ENCODE data around the gene CIDEB. TPM values are rescaled to one million over a fixed set of nuclear protein-coding genes. Genes with fewer than 3 reads are reported as not detected.

Gene CIDEB
- total and polyA plus RNA-seq, 2 of the 8 experiments (the other 6 are each of a cell fraction or from before 2014, with no cell fraction given): 0.11 TPM; not detected in 1

DNA sequence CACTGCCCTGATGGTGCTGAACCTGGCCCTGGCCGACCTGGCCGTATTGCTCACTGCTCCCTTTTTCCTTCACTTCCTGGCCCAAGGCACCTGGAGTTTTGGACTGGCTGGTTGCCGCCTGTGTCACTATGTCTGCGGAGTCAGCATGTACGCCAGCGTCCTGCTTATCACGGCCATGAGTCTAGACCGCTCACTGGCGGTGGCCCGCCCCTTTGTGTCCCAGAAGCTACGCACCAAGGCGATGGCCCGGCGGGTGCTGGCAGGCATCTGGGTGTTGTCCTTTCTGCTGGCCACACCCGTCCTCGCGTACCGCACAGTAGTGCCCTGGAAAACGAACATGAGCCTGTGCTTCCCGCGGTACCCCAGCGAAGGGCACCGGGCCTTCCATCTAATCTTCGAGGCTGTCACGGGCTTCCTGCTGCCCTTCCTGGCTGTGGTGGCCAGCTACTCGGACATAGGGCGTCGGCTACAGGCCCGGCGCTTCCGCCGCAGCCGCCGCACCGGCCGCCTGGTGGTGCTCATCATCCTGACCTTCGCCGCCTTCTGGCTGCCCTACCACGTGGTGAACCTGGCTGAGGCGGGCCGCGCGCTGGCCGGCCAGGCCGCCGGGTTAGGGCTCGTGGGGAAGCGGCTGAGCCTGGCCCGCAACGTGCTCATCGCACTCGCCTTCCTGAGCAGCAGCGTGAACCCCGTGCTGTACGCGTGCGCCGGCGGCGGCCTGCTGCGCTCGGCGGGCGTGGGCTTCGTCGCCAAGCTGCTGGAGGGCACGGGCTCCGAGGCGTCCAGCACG is 8.2 kb upstream of the CIDEB start:
- H3K56ac ChIP-seq (replicated peaks; ENCODE audit: insufficient read length, low read depth, low read length): no peak overlapping the region
- no peak overlapping the region for H2AFZ ChIP-seq (ENCODE audit: low read length)
- H4K91ac ChIP-seq (replicated peaks; ENCODE audit: insufficient read length, low read length): peak overlapping the region; percentile 61
- TF ChIP-seq RAD21 (IDR thresholded peaks at IDR 0.05 in 1 of 2, conservative IDR thresholded peaks at IDR 0.05 in 1 of 2; ENCODE audit: low read depth in 2 of 2, low read length in 2 of 2): peak; percentile 6 to 37; a peak in 3 of 4 replicates
- no peak for TF ChIP-seq SP4 (IDR thresholded peaks at IDR 0.05; ENCODE audit: low read length)
- TF ChIP-seq ASH2L (IDR thresholded peaks at IDR 0.05; ENCODE audit: low read length): peak; percentile 27
- no peak for TF ChIP-seq GTF2F1 (IDR thresholded peaks at IDR 0.05; ENCODE audit: borderline replicate concordance, low read depth, low read length)
- 0 out of 2 replicates have a peak, but pooled peaks have one; percentile 28 for TF ChIP-seq GABPA (IDR thresholded peaks at IDR 0.05; ENCODE audit: borderline replicate concordance, insufficient read depth, low read length)
- TF ChIP-seq, protein P1, sequence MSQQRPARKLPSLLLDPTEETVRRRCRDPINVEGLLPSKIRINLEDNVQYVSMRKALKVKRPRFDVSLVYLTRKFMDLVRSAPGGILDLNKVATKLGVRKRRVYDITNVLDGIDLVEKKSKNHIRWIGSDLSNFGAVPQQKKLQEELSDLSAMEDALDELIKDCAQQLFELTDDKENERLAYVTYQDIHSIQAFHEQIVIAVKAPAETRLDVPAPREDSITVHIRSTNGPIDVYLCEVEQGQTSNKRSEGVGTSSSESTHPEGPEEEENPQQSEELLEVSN (IDR thresholded peaks at IDR 0.05): peak; percentile 97
- TF ChIP-seq MAFK (IDR thresholded peaks at IDR 0.05; ENCODE audit: low read depth, low read length): no peak
- TF ChIP-seq POLR2AphosphoS5 (IDR thresholded peaks at IDR 0.05; ENCODE audit: low read depth, low read length): peak; percentile 11; the same call in 1 of the 2 replicates
- TF ChIP-seq, protein P2, sequence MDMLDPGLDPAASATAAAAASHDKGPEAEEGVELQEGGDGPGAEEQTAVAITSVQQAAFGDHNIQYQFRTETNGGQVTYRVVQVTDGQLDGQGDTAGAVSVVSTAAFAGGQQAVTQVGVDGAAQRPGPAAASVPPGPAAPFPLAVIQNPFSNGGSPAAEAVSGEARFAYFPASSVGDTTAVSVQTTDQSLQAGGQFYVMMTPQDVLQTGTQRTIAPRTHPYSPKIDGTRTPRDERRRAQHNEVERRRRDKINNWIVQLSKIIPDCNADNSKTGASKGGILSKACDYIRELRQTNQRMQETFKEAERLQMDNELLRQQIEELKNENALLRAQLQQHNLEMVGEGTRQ (IDR thresholded peaks at IDR 0.05; ENCODE audit: low read length): peak; percentile 44; the same call in 1 of the 2 replicates

More for the DNA sequence above, 8.2 kb upstream of the CIDEB start:
- H3K27me3 ChIP-seq (replicated peaks in 1 of 4; ENCODE audit: control insufficient read depth in 3 of 4, extremely low read depth in 1 of 4, insufficient read depth in 3 of 4, low read length in 3 of 4): peaks cover 0 to 42% (median 31%) of the 10 kb centered on the region in 4 experiments; a peak in 6 of 7 replicates
- no peak overlapping the region for H3K4me3 ChIP-seq (ENCODE audit: extremely low read depth in 1 of 4, insufficient read depth in 2 of 4, low read depth in 3 of 4, low read length in 4 of 4)
- H3K23me2 ChIP-seq (ENCODE audit: low read depth, low read length): no peaks in the 10 kb centered on the region
- ChIA-PET POLR2A (ENCODE audit: partially characterized antibody) (interaction anchor here (0.7 to 1.9 kb wide), 5 partner anchors 16 to 116 kb away, joined by 3 to 5 read pairs (median 3); partner anchors contain the start of genes ADCY4, DHRS1 and NOP9), CTCF (ENCODE audit: partially characterized antibody) (interaction anchor here (0.6 to 27.8 kb wide), 12 partner anchors 9 to 141 kb away, joined by 3 to 664 read pairs (median 3); partner anchors contain the start of genes ADCY4, CBLN3, CIDEB and DHRS1)
- H3K9me3 ChIP-seq (ENCODE audit: insufficient read depth in 2 of 2, low read depth in 1 of 2, low read length in 1 of 2): no peaks in the 10 kb centered on the region; a peak in 1 of 4 replicates
- no peak overlapping the region for H3K18ac ChIP-seq (ENCODE audit: extremely low read depth, low read length)
- no peak overlapping the region for H3K14ac ChIP-seq (ENCODE audit: insufficient read length)
- WGBS, 2 experiments (ENCODE audit: extremely low coverage in 1 of 2, insufficient coverage in 1 of 2, insufficient read length in 1 of 2, insufficient replicate concordance in 2 of 2, low coverage in 1 of 2, low lambda C conversion rate in 2 of 2, missing lambda C conversion rate in 1 of 2): 66% methylated on average over 67 of the region's 70 CpGs; no CpG with 5 or more reads in 1 of the 2 experiments
- H2BK15ac ChIP-seq (ENCODE audit: low read length): peak overlapping the region; percentile 96; the same call in 1 of the 2 replicates
- H3K23ac ChIP-seq (ENCODE audit: insufficient read length): no peak overlapping the region
- H3K27ac ChIP-seq (ENCODE audit: low read depth, low read length): no peak overlapping the region
- FAIRE-seq: no peak
- peak overlapping the region in 1 of 2 experiments; percentile 17; a peak in 1 of 4 replicates for H3K4me2 ChIP-seq (ENCODE audit: insufficient read depth in 1 of 2, low read depth in 2 of 2, low read length in 2 of 2)
- no peak overlapping the region for H2BK120ac ChIP-seq (replicated peaks; ENCODE audit: low read depth, low read length)
- H4K20me1 ChIP-seq (replicated peaks in 1 of 2; ENCODE audit: control insufficient read depth in 1 of 2, insufficient read depth in 2 of 2, low read length in 2 of 2): peaks cover 0 to 2% of the 10 kb centered on the region in 2 experiments
- no peaks in the 10 kb centered on the region for H3K79me1 ChIP-seq (ENCODE audit: low read depth, low read length)
- peaks cover 0 to 4% (median 0%) of the 10 kb centered on the region in 4 experiments; a peak in 2 of 8 replicates for H3K36me3 ChIP-seq (ENCODE audit: control insufficient read depth in 2 of 4, insufficient read depth in 4 of 4, low read length in 3 of 4)
- H4K5ac ChIP-seq (ENCODE audit: insufficient read length, low read depth, low read length): no peak overlapping the region
- H3K9ac ChIP-seq (replicated peaks in 1 of 4; ENCODE audit: extremely low read depth in 1 of 4, low read depth in 3 of 4, low read length in 3 of 4): no peak overlapping the region; a peak in 1 of 7 replicates
- no peaks in the 10 kb centered on the region for H3K79me2 ChIP-seq (ENCODE audit: control insufficient read depth in 1 of 2, insufficient read depth in 2 of 2, low read length in 2 of 2)
- DNase-seq (ENCODE audit: low read depth in 1 of 2, low spot score in 2 of 2): peak in 1 of 2 experiments; percentile 78
- peak overlapping the region; percentile 17; the same call in 1 of the 2 replicates for H2AK5ac ChIP-seq (ENCODE audit: low read depth, low read length)
- no peak overlapping the region for H2BK5ac ChIP-seq (ENCODE audit: low read depth, low read length)
- no peaks in the 10 kb centered on the region; a peak in 2 of 7 replicates for H3K4me1 ChIP-seq (replicated peaks in 1 of 4; ENCODE audit: control insufficient read depth in 3 of 4, insufficient read depth in 4 of 4, low read length in 3 of 4)
- H2BK12ac ChIP-seq (ENCODE audit: low read depth, low read length): no peak overlapping the region
- H2BK20ac ChIP-seq (ENCODE audit: low read length): no peak overlapping the region
- H3K4ac ChIP-seq (replicated peaks; ENCODE audit: insufficient read length, low read depth, low read length): no peak overlapping the region
- H4K8ac ChIP-seq (ENCODE audit: extremely low read depth, insufficient read depth, low read length): peak overlapping the region; percentile 86
